ENCODE measurements around the gene ERI3. TPM values are rescaled to one million over a fixed set of nuclear protein-coding genes. Genes with fewer than 3 reads are reported as not detected.

Gene ERI3
- total RNA-seq, 3 donors from 2014 or later = 35.8 to 49.2 (median 41.1) TPM

DNA sequence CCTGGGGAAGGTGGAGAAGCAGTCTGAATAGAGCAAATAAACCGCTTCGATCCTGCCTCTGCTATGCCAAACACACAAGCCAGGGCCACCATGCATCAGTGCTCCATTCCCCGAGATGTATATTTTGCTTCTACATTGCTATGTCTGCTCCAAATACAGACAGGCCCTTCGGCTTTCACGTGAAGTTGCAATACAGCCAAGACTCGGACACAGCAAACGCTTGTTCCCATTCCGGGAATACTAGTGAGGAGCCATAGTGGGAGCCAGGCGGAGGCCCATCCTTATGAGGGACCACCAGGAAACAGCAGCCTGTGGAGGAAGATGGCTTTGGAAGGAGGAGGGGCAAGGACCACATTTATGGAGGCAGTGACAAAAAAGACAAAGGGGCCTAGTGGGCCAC, 22.6 kb downstream of the ERI3 start:
- no peak for DNase-seq (ENCODE audit: low spot score in 2 of 2)
- H3K27me3 ChIP-seq = no peaks in the 10 kb centered on the region
- TF ChIP-seq, protein P1, sequence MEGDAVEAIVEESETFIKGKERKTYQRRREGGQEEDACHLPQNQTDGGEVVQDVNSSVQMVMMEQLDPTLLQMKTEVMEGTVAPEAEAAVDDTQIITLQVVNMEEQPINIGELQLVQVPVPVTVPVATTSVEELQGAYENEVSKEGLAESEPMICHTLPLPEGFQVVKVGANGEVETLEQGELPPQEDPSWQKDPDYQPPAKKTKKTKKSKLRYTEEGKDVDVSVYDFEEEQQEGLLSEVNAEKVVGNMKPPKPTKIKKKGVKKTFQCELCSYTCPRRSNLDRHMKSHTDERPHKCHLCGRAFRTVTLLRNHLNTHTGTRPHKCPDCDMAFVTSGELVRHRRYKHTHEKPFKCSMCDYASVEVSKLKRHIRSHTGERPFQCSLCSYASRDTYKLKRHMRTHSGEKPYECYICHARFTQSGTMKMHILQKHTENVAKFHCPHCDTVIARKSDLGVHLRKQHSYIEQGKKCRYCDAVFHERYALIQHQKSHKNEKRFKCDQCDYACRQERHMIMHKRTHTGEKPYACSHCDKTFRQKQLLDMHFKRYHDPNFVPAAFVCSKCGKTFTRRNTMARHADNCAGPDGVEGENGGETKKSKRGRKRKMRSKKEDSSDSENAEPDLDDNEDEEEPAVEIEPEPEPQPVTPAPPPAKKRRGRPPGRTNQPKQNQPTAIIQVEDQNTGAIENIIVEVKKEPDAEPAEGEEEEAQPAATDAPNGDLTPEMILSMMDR (IDR thresholded peaks at IDR 0.05) = no peak
- no peak for TF ChIP-seq POLR2AphosphoS5 (IDR thresholded peaks at IDR 0.05)
- TF ChIP-seq POLR2A (IDR thresholded peaks at IDR 0.05) = no peak

GRCh38 chr1:44330935-44331334, 24.1 kb downstream of the ERI3 start:
- Histone ChIP-seq H3K27ac (no peak overlapping the region), H3K4me3 (no peak overlapping the region), H3K9me3 (no peaks in the 10 kb centered on the region), H3K27me3 (no peaks in the 10 kb centered on the region), H3K4me1 (peaks cover 0 to 17% of the 10 kb centered on the region in 2 donors), H3K36me3 (no peaks in the 10 kb centered on the region)
- DNase-seq (ENCODE audit: low spot score in 2 of 2) = no peak
- TF ChIP-seq, protein P1 (IDR thresholded peaks at IDR 0.05) = no peak
- TF ChIP-seq POLR2AphosphoS5 (IDR thresholded peaks at IDR 0.05) (no peak), POLR2A (IDR thresholded peaks at IDR 0.05) (no peak)
- intact Hi-C loops (cut with DNase I; ENCODE audit: low total_unique reads) = no loop called here

More for the DNA sequence above, 22.6 kb downstream of the ERI3 start:
- peaks cover 0 to 15% of the 10 kb centered on the region in 2 donors for H3K4me1 ChIP-seq
- H3K36me3 ChIP-seq = no peaks in the 10 kb centered on the region
- H3K4me3 ChIP-seq = no peak overlapping the region
- no peaks in the 10 kb centered on the region for H3K9me3 ChIP-seq
- H3K27ac ChIP-seq = no peak overlapping the region
- intact Hi-C loops (cut with DNase I; ENCODE audit: low total_unique reads) = no loop called here

GRCh38 chr1:44328671-44329416, 26.2 kb downstream of the ERI3 start:
- H3K9me3 ChIP-seq = no peaks in the 10 kb centered on the region
- H3K36me3 ChIP-seq = no peaks in the 10 kb centered on the region
- no peak for DNase-seq (ENCODE audit: low spot score in 2 of 2)
- H3K27me3 ChIP-seq = no peaks in the 10 kb centered on the region
- peak overlapping the region; percentile 81 to 82 for H3K27ac ChIP-seq
- intact Hi-C loops (cut with DNase I; ENCODE audit: low total_unique reads) = no loop called here
- H3K4me1 ChIP-seq = peaks cover 0 to 17% of the 10 kb centered on the region in 2 donors
- no peak overlapping the region for H3K4me3 ChIP-seq
- TF ChIP-seq POLR2A (IDR thresholded peaks at IDR 0.05) (no peak), POLR2AphosphoS5 (IDR thresholded peaks at IDR 0.05) (no peak)
- TF ChIP-seq, protein P1 (IDR thresholded peaks at IDR 0.05) = no peak

- H3K27ac ChIP-seq = peak overlapping the region; percentile 81 to 82
- DNase-seq (ENCODE audit: low spot score in 2 of 2) = peak; percentile 91 to 96
- H3K27me3 ChIP-seq = no peaks in the 10 kb centered on the region
- no peak overlapping the region for H3K4me3 ChIP-seq
- H3K4me1 ChIP-seq = peaks cover 0 to 17% of the 10 kb centered on the region in 2 donors
- H3K36me3 ChIP-seq = no peaks in the 10 kb centered on the region
- TF ChIP-seq POLR2AphosphoS5 (IDR thresholded peaks at IDR 0.05) (peak; percentile 83 to 91 (median 91)), POLR2A (IDR thresholded peaks at IDR 0.05) (no peak)
- intact Hi-C loops (cut with DNase I; ENCODE audit: low total_unique reads) = no loop called here
- H3K9me3 ChIP-seq = no peaks in the 10 kb centered on the region
These were observed 27.2 kb downstream of the ERI3 start for GRCh38 chr1:44327679-44328491.

DNA sequence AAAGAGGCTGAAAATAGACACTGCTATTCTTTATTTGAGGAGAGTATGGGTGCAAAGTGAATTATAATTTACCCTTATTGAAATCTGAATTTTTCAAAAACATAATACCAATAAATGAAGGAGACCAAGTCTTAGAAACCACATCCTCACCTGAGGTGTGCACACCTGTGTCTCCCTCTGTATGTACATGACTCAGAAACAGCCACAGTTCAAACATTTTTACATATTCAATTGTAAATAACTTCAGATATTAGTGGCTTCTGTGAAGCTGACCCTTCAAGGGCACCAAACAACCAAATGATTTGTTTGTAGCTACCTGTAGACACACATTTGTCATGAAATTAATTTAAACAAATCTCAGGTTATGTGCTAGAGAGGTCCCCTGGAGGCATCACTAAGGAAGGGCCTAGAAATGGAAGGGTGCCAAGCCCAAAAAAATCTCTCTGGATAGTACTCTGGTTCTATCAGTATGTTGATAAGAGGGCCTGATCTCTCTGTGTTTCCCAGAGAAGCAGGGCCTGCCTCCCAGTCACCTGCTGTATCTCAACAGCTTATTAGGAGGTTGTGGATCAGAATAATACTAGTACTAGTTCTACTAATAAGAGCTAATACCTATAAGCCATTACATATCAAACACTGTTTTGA, 28.1 kb downstream of the ERI3 start:
- no peak for DNase-seq (ENCODE audit: low spot score in 2 of 2)
- H3K4me1 ChIP-seq = peaks cover 0 to 17% of the 10 kb centered on the region in 2 donors
- no peaks in the 10 kb centered on the region for H3K36me3 ChIP-seq
- TF ChIP-seq, protein P1 (IDR thresholded peaks at IDR 0.05) = no peak
- TF ChIP-seq POLR2AphosphoS5 (IDR thresholded peaks at IDR 0.05) (no peak), POLR2A (IDR thresholded peaks at IDR 0.05) (no peak)
- intact Hi-C loops (cut with DNase I; ENCODE audit: low total_unique reads) = no loop called here
- H3K27me3 ChIP-seq = no peaks in the 10 kb centered on the region
- H3K9me3 ChIP-seq = no peaks in the 10 kb centered on the region
- peak overlapping the region; percentile 81 to 82 for H3K27ac ChIP-seq
- no peak overlapping the region for H3K4me3 ChIP-seq
